ENCODE results near the gene PSTK. TPM values are rescaled to one million over a fixed set of nuclear protein-coding genes. Genes with fewer than 3 reads are reported as not detected.

Gene PSTK
- total and polyA plus RNA-seq, 7 donors, result 1.6 to 3.6 (median 3.0) TPM

- no peak overlapping the region for H3K27ac ChIP-seq
- no peak for DNase-seq
- no peaks in the 10 kb centered on the region for H3K9me3 ChIP-seq
- no peaks in the 10 kb centered on the region for H3K4me1 ChIP-seq
- no peaks in the 10 kb centered on the region for H3K27me3 ChIP-seq
- no peaks in the 10 kb centered on the region for H3K36me3 ChIP-seq
- TF ChIP-seq CTCF (IDR thresholded peaks at IDR 0.05) (no peak), POLR2AphosphoS5 (IDR thresholded peaks at IDR 0.05) (no peak), POLR2A (IDR thresholded peaks at IDR 0.05) (no peak), EP300 (IDR thresholded peaks at IDR 0.05) (no peak)
- WGBS, 2 donors, result 87 to 94% methylated on average over 7 of the region's 7 CpGs
- intact Hi-C loops (cut with DNase I), result no loop called here
- no peak overlapping the region for H3K4me3 ChIP-seq
Observed at GRCh38 chr10:123018531-123018930, 38.3 kb downstream of the PSTK start.

DNA sequence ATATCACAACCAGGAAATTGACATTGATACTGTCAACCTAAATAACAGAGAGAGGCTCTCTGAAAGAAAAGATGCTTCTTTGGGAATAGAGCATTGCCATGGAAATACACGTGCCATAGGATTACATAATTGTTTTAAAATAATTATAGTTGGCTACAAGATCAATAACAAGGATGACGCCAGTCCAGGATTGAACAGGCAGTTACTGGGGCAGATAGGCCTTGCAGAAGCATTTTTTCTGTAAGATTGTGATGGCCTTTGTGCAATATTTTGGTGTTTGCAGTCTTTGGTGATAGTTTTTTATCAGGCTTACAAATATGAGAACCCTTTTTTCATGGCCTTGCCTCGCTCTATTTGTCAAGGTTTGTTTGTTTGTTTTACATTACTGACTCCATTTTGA, 39.1 kb downstream of the PSTK start:
- intact Hi-C loops (cut with DNase I), result no loop called here
- WGBS, 2 donors, result 76 to 95% methylated on average over 3 of the region's 3 CpGs
- H3K4me1 ChIP-seq, result no peaks in the 10 kb centered on the region
- H3K36me3 ChIP-seq, result no peaks in the 10 kb centered on the region
- H3K27ac ChIP-seq, result no peak overlapping the region
- H3K9me3 ChIP-seq, result no peaks in the 10 kb centered on the region
- no peak for DNase-seq
- TF ChIP-seq POLR2AphosphoS5 (IDR thresholded peaks at IDR 0.05) (no peak), POLR2A (IDR thresholded peaks at IDR 0.05) (no peak), CTCF (IDR thresholded peaks at IDR 0.05) (no peak), EP300 (IDR thresholded peaks at IDR 0.05) (no peak)
- H3K4me3 ChIP-seq, result no peak overlapping the region
- no peaks in the 10 kb centered on the region for H3K27me3 ChIP-seq

DNA sequence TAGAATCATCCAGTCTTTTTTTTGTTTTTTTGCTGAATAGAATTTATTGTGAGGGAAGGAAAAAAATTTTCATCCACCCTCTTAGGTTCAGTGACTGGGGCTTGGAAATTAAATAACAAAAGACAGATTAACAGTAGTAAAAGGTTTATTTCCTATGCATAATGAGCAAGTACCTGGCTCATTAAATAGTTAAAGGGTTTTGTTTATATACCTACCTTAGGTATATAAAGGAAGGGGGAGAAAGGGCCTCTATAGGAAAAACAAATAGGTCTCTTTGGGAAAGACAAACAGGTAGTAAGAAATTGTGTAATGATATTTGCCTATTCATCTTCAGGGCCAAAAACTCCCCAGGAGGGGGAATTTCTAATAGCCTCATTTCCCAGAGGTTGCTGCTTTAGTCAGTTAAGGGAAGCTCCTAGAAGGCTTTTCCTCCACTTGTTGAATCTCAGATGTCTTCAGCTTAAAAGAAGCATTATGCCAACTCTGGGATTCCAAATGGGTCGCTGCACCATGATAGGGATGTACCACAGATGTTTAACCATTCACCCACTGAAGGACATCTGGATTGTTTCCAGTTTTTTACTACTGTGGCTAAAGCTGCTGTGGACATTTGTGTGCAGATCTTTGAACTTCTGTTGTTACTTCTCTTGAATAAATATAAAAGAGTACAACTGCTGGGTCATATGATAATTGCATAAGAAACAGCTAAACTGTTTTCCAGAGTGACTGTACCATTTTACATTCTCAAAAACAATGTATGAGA, 39.9 kb downstream of the PSTK start:
- no peaks in the 10 kb centered on the region for H3K27me3 ChIP-seq
- intact Hi-C loops (cut with DNase I), result no loop called here
- no peak overlapping the region for H3K4me3 ChIP-seq
- H3K27ac ChIP-seq, result no peak overlapping the region
- WGBS, 2 donors, result 14 to 69% methylated on average over 1 of the region's 1 CpG
- H3K36me3 ChIP-seq, result no peaks in the 10 kb centered on the region
- H3K4me1 ChIP-seq, result no peaks in the 10 kb centered on the region
- TF ChIP-seq POLR2AphosphoS5 (IDR thresholded peaks at IDR 0.05) (no peak), CTCF (IDR thresholded peaks at IDR 0.05) (no peak), EP300 (IDR thresholded peaks at IDR 0.05) (no peak), POLR2A (IDR thresholded peaks at IDR 0.05) (no peak)
- no peaks in the 10 kb centered on the region for H3K9me3 ChIP-seq
- DNase-seq, result no peak

DNA sequence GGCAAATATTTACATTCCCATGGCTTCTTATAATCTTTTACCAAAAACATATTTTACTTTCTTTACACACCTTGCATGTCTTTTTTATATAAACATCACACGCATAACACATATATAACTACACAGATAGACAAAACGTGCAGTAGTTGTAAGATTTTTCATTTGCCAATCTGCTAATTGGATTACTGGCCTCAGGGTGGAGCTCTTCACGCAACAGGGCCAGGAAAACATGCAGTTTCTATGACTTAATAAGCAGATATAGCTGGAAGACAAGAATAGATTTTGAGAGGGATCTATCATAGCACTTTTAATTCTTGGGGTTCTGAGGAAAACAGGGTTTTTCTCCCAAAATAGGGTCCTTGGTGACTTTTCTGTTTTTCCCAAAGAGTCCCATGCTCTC, 41.3 kb downstream of the PSTK start:
- intact Hi-C loops (cut with DNase I), result no loop called here
- 22 to 66% methylated on average over 3 of the region's 3 CpGs for WGBS, 2 donors
- Histone ChIP-seq H3K36me3 (no peaks in the 10 kb centered on the region), H3K27me3 (no peaks in the 10 kb centered on the region), H3K4me1 (no peaks in the 10 kb centered on the region), H3K9me3 (no peaks in the 10 kb centered on the region), H3K27ac (no peak overlapping the region), H3K4me3 (no peak overlapping the region)
- no peak for DNase-seq
- TF ChIP-seq EP300 (IDR thresholded peaks at IDR 0.05) (no peak), POLR2AphosphoS5 (IDR thresholded peaks at IDR 0.05) (no peak), CTCF (IDR thresholded peaks at IDR 0.05) (no peak), POLR2A (IDR thresholded peaks at IDR 0.05) (no peak)

- Histone ChIP-seq H3K27me3 (no peaks in the 10 kb centered on the region), H3K27ac (no peak overlapping the region), H3K4me3 (no peak overlapping the region), H3K9me3 (no peaks in the 10 kb centered on the region), H3K36me3 (no peaks in the 10 kb centered on the region), H3K4me1 (no peaks in the 10 kb centered on the region)
- 43 to 63% methylated on average over 2 of the region's 2 CpGs for WGBS, 2 donors
- DNase-seq, result no peak
- TF ChIP-seq EP300 (IDR thresholded peaks at IDR 0.05) (no peak), CTCF (IDR thresholded peaks at IDR 0.05) (no peak), POLR2A (IDR thresholded peaks at IDR 0.05) (no peak), POLR2AphosphoS5 (IDR thresholded peaks at IDR 0.05) (no peak)
- intact Hi-C loops (cut with DNase I), result no loop called here
Observed at GRCh38 chr10:123024540-123024939, 44.3 kb downstream of the PSTK start.
